H1 (cell line): ENCODE results near the gene STRN. TPM values are rescaled to one million over a fixed set of nuclear protein-coding genes. Genes with fewer than 3 reads are reported as not detected.
A peak's percentile ranks its signal among the peaks of the same experiment; 100 is the strongest.

Experiments
- CTCF ChIA-PET: fragments of 300-600 bp; sonication (Branson Sonifier 250); formaldehyde crosslinking; loops from one replicate; lab custom pipeline; 2021; ENCODE audit not compliant: partially characterized antibody; lab: Charles Lee
- POLR2A ChIA-PET: fragments of 300-600 bp; sonication (Branson Sonifier 250); formaldehyde crosslinking; loops from one replicate; lab custom pipeline; 2021; ENCODE audit warnings: inconsistent platforms; ENCODE audit not compliant: partially characterized antibody; lab: Charles Lee
- DNase-seq, 2 experiments: peaks; one replicate each; pipeline versions ENCODE4 v3.0.0 to v3.0.0-alpha.2; 2010 to 2022; ENCODE audit warnings: low spot score in 2 of 2, low read depth in 1 of 2, mixed read lengths in 1 of 2
- FAIRE-seq: peaks from 2 replicates; lab custom pipeline; 2011; peaks lifted over from hg19 to GRCh38; lab: Jason Lieb, UNC
- H2AFZ ChIP-seq: 2 replicates; pipeline ENCODE4 v1.8.1; 2012; ENCODE audit warnings: low read length, inconsistent platforms
- H2AK5ac ChIP-seq: 2 replicates; pipeline ENCODE4 v1.6.1; 2013; ENCODE audit warnings: low read depth, low read length
- H2BK120ac ChIP-seq: replicated peaks from 2 replicates; pipeline ENCODE3; 2013; ENCODE audit warnings: low read depth, low read length, inconsistent platforms
- H2BK12ac ChIP-seq: 2 replicates; pipeline ENCODE4 v1.6.1; 2013; ENCODE audit warnings: low read depth, low read length
- H2BK15ac ChIP-seq: 2 replicates; pipeline ENCODE4 v1.6.1; 2013; ENCODE audit warnings: low read length
- H2BK20ac ChIP-seq: 2 replicates; pipeline ENCODE4 v1.6.1; 2013; ENCODE audit warnings: low read length
- H2BK5ac ChIP-seq: 2 replicates; pipeline ENCODE4 v1.6.1; 2013; ENCODE audit warnings: low read depth, low read length
- H3K14ac ChIP-seq: 2 replicates; pipeline ENCODE4 v1.6.1; 2013; ENCODE audit warnings: inconsistent platforms; ENCODE audit not compliant: insufficient read length
- H3K18ac ChIP-seq: 2 replicates; pipeline ENCODE4 v1.6.1; 2013; ENCODE audit warnings: low read length; ENCODE audit errors: extremely low read depth
- H3K23ac ChIP-seq: 2 replicates; pipeline ENCODE4 v1.6.1; 2013; ENCODE audit warnings: inconsistent platforms; ENCODE audit not compliant: insufficient read length
- H3K23me2 ChIP-seq: 2 replicates; pipeline ENCODE4 v1.6.1; 2013; ENCODE audit warnings: low read depth, low read length
- H3K27ac ChIP-seq: 2 replicates; pipeline ENCODE4 v1.6.1; 2011; ENCODE audit warnings: low read depth, low read length, inconsistent platforms
- H3K27me3 ChIP-seq, 4 experiments: replicated peaks in 1 of 4; 1 replicate in 1 of 4; 2 replicates in 3 of 4; pipeline versions ENCODE4 v1.6.1 to v1.8.1; 2011 to 2013; ENCODE audit warnings: low read length in 3 of 4, mild to moderate bottlenecking in 3 of 4, inconsistent platforms in 2 of 4, mixed read lengths in 2 of 4, moderate library complexity in 1 of 4; ENCODE audit not compliant: control insufficient read depth in 3 of 4, insufficient read depth in 3 of 4; ENCODE audit errors: extremely low read depth in 1 of 4
- H3K36me3 ChIP-seq, 4 experiments: 2 replicates each; pipeline versions ENCODE4 v1.6.1 to v1.8.1; 2011 to 2013; ENCODE audit warnings: mild to moderate bottlenecking in 4 of 4, low read length in 3 of 4, moderate library complexity in 2 of 4, control low read depth in 1 of 4, inconsistent platforms in 1 of 4; ENCODE audit not compliant: insufficient read depth in 4 of 4, control insufficient read depth in 2 of 4
- H3K4ac ChIP-seq: replicated peaks from 2 replicates; pipeline ENCODE3; 2013; ENCODE audit warnings: low read length, low read depth, mixed read lengths, inconsistent platforms; ENCODE audit not compliant: insufficient read length
- H3K4me1 ChIP-seq, 4 experiments: replicated peaks in 1 of 4; 1 replicate in 1 of 4; 2 replicates in 3 of 4; pipeline versions ENCODE4 v1.6.1 to v1.8.1; 2011 to 2013; ENCODE audit warnings: low read length in 3 of 4, inconsistent platforms in 2 of 4, mixed read lengths in 1 of 4; ENCODE audit not compliant: insufficient read depth in 4 of 4, control insufficient read depth in 3 of 4
- H3K4me2 ChIP-seq, 2 experiments: 2 replicates each; pipeline versions ENCODE4 v1.6.1 to v1.8.1; 2011 to 2013; ENCODE audit warnings: low read depth in 2 of 2, low read length in 2 of 2, control low read depth in 1 of 2, inconsistent platforms in 1 of 2, mild to moderate bottlenecking in 1 of 2; ENCODE audit not compliant: insufficient read depth in 1 of 2
- H3K4me3 ChIP-seq, 4 experiments: fragments of 200-600, 300-600 bp in 1 of 4; sonication (generic), shearing (Covaris generic), sonication (Bioruptor Twin) in 1 of 4; 2 replicates each; pipeline versions ENCODE4 v1.5.1 to v1.8.1; 2011 to 2016; ENCODE audit warnings: low read length in 4 of 4, low read depth in 3 of 4, control low read depth in 2 of 4, inconsistent platforms in 2 of 4, mild to moderate bottlenecking in 2 of 4, mixed read lengths in 1 of 4, moderate library complexity in 1 of 4; ENCODE audit not compliant: insufficient read depth in 2 of 4; ENCODE audit errors: extremely low read depth in 1 of 4
- H3K56ac ChIP-seq: replicated peaks from 2 replicates; pipeline ENCODE3; 2013; ENCODE audit warnings: low read depth, mild to moderate bottlenecking, mixed read lengths, low read length, inconsistent platforms; ENCODE audit not compliant: insufficient read length
- H3K79me1 ChIP-seq: 2 replicates; pipeline ENCODE4 v1.6.1; 2013; ENCODE audit warnings: low read depth, low read length, control low read depth
- H3K79me2 ChIP-seq, 2 experiments: 2 replicates each; pipeline versions ENCODE4 v1.6.1 to v1.8.1; 2012 to 2013; ENCODE audit warnings: low read length in 2 of 2, mild to moderate bottlenecking in 2 of 2, inconsistent platforms in 1 of 2; ENCODE audit not compliant: insufficient read depth in 2 of 2, control insufficient read depth in 1 of 2
- H3K9ac ChIP-seq, 4 experiments: replicated peaks in 1 of 4; 1 replicate in 1 of 4; 2 replicates in 3 of 4; pipeline versions ENCODE4 v1.6.1 to v1.8.1; 2011 to 2013; ENCODE audit warnings: low read depth in 3 of 4, low read length in 3 of 4, control low read depth in 2 of 4, mild to moderate bottlenecking in 2 of 4, moderate library complexity in 2 of 4, inconsistent platforms in 1 of 4; ENCODE audit errors: extremely low read depth in 1 of 4
- H3K9me3 ChIP-seq, 2 experiments: 2 replicates each; pipeline versions ENCODE4 v1.6.1 to v1.8.1; 2012 to 2013; ENCODE audit warnings: mild to moderate bottlenecking in 2 of 2, moderate library complexity in 2 of 2, control low read depth in 1 of 2, inconsistent platforms in 1 of 2, low read depth in 1 of 2, low read length in 1 of 2, mixed read lengths in 1 of 2; ENCODE audit not compliant: insufficient read depth in 2 of 2
- H4K20me1 ChIP-seq, 2 experiments: replicated peaks in 1 of 2; 2 replicates each; pipeline versions ENCODE3 to v1.8.1; 2011 to 2013; ENCODE audit warnings: inconsistent platforms in 2 of 2, low read length in 2 of 2, mild to moderate bottlenecking in 1 of 2; ENCODE audit not compliant: insufficient read depth in 2 of 2, control insufficient read depth in 1 of 2
- H4K5ac ChIP-seq: 2 replicates; pipeline ENCODE4 v1.6.1; 2013; ENCODE audit warnings: low read length, low read depth, mixed read lengths, inconsistent platforms; ENCODE audit not compliant: insufficient read length
- H4K8ac ChIP-seq: 2 replicates; pipeline ENCODE4 v1.8.0; 2013; ENCODE audit warnings: mild to moderate bottlenecking, moderate library complexity, low read length, inconsistent platforms; ENCODE audit not compliant: insufficient read depth; ENCODE audit errors: extremely low read depth
- H4K91ac ChIP-seq: replicated peaks from 2 replicates; pipeline ENCODE3; 2013; ENCODE audit warnings: low read length, mixed read lengths, inconsistent platforms; ENCODE audit not compliant: insufficient read length
- NANOG ChIP-seq: IDR thresholded peaks from 2 replicates; pipeline ENCODE4 v1.6.1; 2011; ENCODE audit warnings: low read length, low read depth, mild to moderate bottlenecking, inconsistent platforms; ENCODE audit not compliant: insufficient read depth, poor library complexity, severe bottlenecking
- SAP30 ChIP-seq: fragments of 300-600 bp; sonication (generic); IDR thresholded peaks from 2 replicates; pipeline ENCODE4 v1.7.1; 2012; ENCODE audit warnings: low read length, moderate library complexity, mild to moderate bottlenecking, inconsistent platforms; ENCODE audit not compliant: insufficient read depth, insufficient replicate concordance
- SP1 ChIP-seq: IDR thresholded peaks from 2 replicates; pipeline ENCODE4 v1.6.1; 2011; ENCODE audit warnings: low read depth, low read length
- SUZ12 ChIP-seq: fragments of 200-600 bp; sonication (generic); IDR thresholded peaks from 2 replicates; pipeline ENCODE4 v1.6.1; 2012; ENCODE audit warnings: mild to moderate bottlenecking, inconsistent platforms, low read length, moderate library complexity, mixed read lengths
- WGBS, 2 experiments: shearing (Covaris generic) in 1 of 2; methylation state at CpG; one replicate each; pipeline versions ENCODE4 v1.1.6 to v1.1.7; 2013 to 2015; ENCODE audit warnings: low lambda C conversion rate in 2 of 2, mixed read lengths in 2 of 2, inconsistent platforms in 1 of 2, low coverage in 1 of 2, missing lambda C conversion rate in 1 of 2; ENCODE audit not compliant: insufficient replicate concordance in 2 of 2, insufficient coverage in 1 of 2, insufficient read length in 1 of 2; ENCODE audit errors: extremely low coverage in 1 of 2, missing lambda C conversion rate in 1 of 2; 5-methylcytosine and 5-hydroxymethylcytosine counted together
- polyA plus RNA-seq, 7 experiments: library from polyadenylated mRNA; depleted of rRNA in 3 of 7; stranded (reverse) in 5 of 7; unstranded in 2 of 7; fragments of >200 nt in 5 of 7; fragments of 200-250 nt in 2 of 7; gene quantifications; 1 replicate in 5 of 7; 2 replicates in 1 of 7; 4 replicates in 1 of 7; pipeline versions ENCODE4 v1.2.1 to v1.2.3, GENCODE V29; 2011 to 2013; ENCODE audit warnings: missing spikeins in 2 of 7, mixed read lengths in 2 of 7
- total RNA-seq: library from RNA; stranded (reverse); fragmentation: NEBNext Ultra II Directional; extraction: Animal tissue kit (Norgen Biotek cat#: 25700); gene quantifications from 2 replicates; pipeline ENCODE4 v1.2.1, GENCODE V29; 2021

Gene STRN
- total and polyA plus RNA-seq, 2 of the 8 experiments (the other 6 are each of a cell fraction or from before 2014, with no cell fraction given) = 8.3 to 47.0 TPM

GRCh38 chr2:36963106-36963505 lies 3.2 kb downstream of the STRN start:
- Histone ChIP-seq H3K27me3 (no peaks in the 10 kb centered on the region), H3K23ac (no peak overlapping the region), H3K14ac (no peak overlapping the region), H4K5ac (peak overlapping the region; percentile 37), H4K91ac (no peak overlapping the region), H4K20me1 (no peaks in the 10 kb centered on the region), H2AK5ac (no peak overlapping the region), H3K56ac (no peak overlapping the region), H3K27ac (no peak overlapping the region), H3K4ac (no peak overlapping the region), H2BK20ac (no peak overlapping the region), H3K79me2 (peaks cover 0 to 65% of the 10 kb centered on the region in 2 experiments; a peak in 3 of 4 replicates), H4K8ac (no peak overlapping the region), H3K4me1 (peaks cover 7 to 19% (median 15%) of the 10 kb centered on the region in 4 experiments), H2BK5ac (no peak overlapping the region), H3K23me2 (peaks cover 11% of the 10 kb centered on the region), H2BK12ac (no peak overlapping the region), H2BK15ac (no peak overlapping the region), H3K4me3 (peak overlapping the region in 1 of 4 experiments; percentile 20; a peak in 1 of 8 replicates), H3K9ac (no peak overlapping the region), H2BK120ac (no peak overlapping the region), H3K4me2 (peak overlapping the region; percentile 37 to 82; a peak in 3 of 4 replicates), H3K36me3 (no peaks in the 10 kb centered on the region; a peak in 1 of 8 replicates), H3K9me3 (no peaks in the 10 kb centered on the region), H2AFZ (no peak overlapping the region), H3K79me1 (no peaks in the 10 kb centered on the region), H3K18ac (no peak overlapping the region)
- CTCF ChIA-PET = interaction anchor here (1.0 to 2.1 kb wide), 3 partner anchors 11 to 188 kb away, joined by 3 to 4 read pairs (median 4); no protein-coding TSS in a partner anchor
- peak; percentile 36 for FAIRE-seq
- no peak for DNase-seq
- POLR2A ChIA-PET = interaction anchor here (1.4 to 2.2 kb wide), 2 partner anchors 9 to 12 kb away, joined by 4 to 9 read pairs; no protein-coding TSS in a partner anchor
- TF ChIP-seq SP1 = no peak
- TF ChIP-seq SAP30 = no peak
- TF ChIP-seq SUZ12 = no peak
- TF ChIP-seq NANOG = no peak
- 15% methylated on average over 4 of the region's 4 CpGs; no CpG with 5 or more reads in 1 of the 2 experiments for WGBS, 2 experiments
